ENCODE results near the gene ASB1.

Gene ASB1

DNA sequence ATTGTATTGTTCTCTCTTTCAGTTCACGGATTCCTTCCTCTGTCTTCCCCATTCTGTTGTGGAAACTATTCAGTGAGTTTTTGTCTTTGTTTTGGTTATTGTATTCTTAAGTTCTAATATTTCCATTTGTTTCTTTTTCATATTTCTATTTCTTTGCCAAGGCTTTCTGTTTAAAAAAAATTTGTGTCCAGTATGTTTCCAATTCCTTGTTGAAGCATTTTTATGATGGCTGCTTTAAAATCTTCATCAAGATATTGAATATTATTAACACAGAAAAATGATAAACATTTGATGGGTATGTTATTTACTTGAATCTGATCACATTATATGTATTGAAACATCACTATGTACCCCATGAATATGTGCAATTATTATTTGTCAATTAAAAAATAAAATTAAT, 42.4 kb downstream of the ASB1 start:
- H3K4me1 Mint-ChIP-seq: peaks cover 8% of the 10 kb centered on the region
- no peak for DNase-seq
- no peak overlapping the region for H3K27ac Mint-ChIP-seq
- H3K9me3 Mint-ChIP-seq: peaks cover 33% of the 10 kb centered on the region
- CTCF ChIA-PET: no interaction called here
- peaks cover 15% of the 10 kb centered on the region for H3K36me3 Mint-ChIP-seq
- H3K27me3 Mint-ChIP-seq: peaks cover 25% of the 10 kb centered on the region
- no peak overlapping the region for H3K4me3 Mint-ChIP-seq

DNA sequence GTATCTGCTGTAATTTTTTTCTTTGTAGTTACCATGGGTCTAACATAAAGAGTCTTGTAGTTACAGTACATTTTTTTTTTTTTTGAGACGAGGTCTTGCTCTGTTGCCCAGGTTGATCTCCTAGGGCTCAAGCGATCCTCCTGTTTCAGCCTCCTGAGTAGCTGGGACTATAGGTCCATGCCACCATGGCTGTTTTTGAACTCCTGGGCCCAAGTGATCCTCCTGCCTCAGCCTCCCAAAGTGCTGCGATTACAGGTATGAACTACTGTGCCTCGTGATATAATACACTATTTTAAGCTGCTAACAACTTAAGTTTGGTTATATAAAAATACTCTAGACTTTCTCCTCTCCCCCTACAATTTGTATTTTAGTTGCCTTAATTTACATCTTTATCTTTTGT, 46.3 kb downstream of the ASB1 start:
- peaks cover 8% of the 10 kb centered on the region for H3K4me1 Mint-ChIP-seq
- no peak overlapping the region for H3K27ac Mint-ChIP-seq
- no peak for DNase-seq
- peaks cover 15% of the 10 kb centered on the region for H3K36me3 Mint-ChIP-seq
- CTCF ChIA-PET: interaction anchor here (0.6 to 1.4 kb wide), 2 partner anchors 103 to 563 kb away, joined by 3 to 4 read pairs; no protein-coding TSS in a partner anchor
- H3K9me3 Mint-ChIP-seq: peaks cover 36% of the 10 kb centered on the region
- no peak overlapping the region for H3K4me3 Mint-ChIP-seq
- peaks cover 33% of the 10 kb centered on the region for H3K27me3 Mint-ChIP-seq

DNA sequence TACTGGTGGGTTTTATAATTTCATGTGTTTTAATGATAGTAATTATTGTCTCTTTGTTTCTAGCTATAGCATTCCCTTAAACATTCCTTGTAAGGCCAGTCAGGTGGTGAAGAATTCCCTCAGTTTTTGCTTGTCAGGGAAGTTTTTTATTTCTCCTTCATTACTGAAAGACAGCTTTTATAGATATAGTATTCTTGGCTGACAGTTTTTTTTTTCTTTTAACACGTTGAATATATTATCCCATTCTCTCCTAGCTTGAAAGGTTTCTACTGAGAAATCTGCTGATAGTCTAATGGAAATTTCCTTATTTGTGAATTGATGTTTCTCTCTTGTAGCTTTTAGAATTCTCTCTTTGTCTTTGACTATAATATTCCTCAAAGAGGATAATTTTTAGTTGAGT, 46.8 kb downstream of the ASB1 start:
- H3K27me3 Mint-ChIP-seq: peaks cover 28% of the 10 kb centered on the region
- H3K27ac Mint-ChIP-seq: no peak overlapping the region
- no peak for DNase-seq
- peaks cover 15% of the 10 kb centered on the region for H3K36me3 Mint-ChIP-seq
- H3K9me3 Mint-ChIP-seq: peaks cover 36% of the 10 kb centered on the region
- H3K4me3 Mint-ChIP-seq: no peak overlapping the region
- H3K4me1 Mint-ChIP-seq: peaks cover 8% of the 10 kb centered on the region
- CTCF ChIA-PET: interaction anchor here (0.6 to 1.4 kb wide), 3 partner anchors 13 to 563 kb away, joined by 3 to 4 read pairs (median 4); no protein-coding TSS in a partner anchor

DNA sequence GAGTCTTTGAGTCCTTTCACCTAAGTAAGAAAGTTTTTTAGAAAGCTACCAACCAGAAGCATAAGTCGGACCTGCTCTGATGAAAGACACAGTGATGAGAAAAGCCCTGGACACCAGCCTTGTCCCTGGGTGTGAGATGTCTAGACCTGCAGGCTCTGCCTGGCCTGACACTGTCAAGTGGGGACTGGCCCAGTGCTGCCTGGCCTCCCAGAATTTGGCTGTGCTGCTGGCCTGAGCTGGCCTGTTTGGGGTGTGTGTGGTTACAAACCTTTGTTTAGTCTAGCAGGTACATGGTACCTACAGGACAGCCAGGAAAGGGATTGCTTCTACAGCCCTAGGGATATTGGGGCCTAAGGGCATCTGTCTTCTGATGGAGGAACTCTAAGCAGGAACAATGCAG, 48.3 kb downstream of the ASB1 start:
- Mint-ChIP-seq H3K4me3 (no peak overlapping the region), H3K27ac (no peak overlapping the region), H3K36me3 (peaks cover 15% of the 10 kb centered on the region), H3K27me3 (peaks cover 19% of the 10 kb centered on the region), H3K9me3 (peaks cover 31% of the 10 kb centered on the region), H3K4me1 (peaks cover 8% of the 10 kb centered on the region)
- CTCF ChIA-PET: no interaction called here
- DNase-seq: no peak

DNA sequence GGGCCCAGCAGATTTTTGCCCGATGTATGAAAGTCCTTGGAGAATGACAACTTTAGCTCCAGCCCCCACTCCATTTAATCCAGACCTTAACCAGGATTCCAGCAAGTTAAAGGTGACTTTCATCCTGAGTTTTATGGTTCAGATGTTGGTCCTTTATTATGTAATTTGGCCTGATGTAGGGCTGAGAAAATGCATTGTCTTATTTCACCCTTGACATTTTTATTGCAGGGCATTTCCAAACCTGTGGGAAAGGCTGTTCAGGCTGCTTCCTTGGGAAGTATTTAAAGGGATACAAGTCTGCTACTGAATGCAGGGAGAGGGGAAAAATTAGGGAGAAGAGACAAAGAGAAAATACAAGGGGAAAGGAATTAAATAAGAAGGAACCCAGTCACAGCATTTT, 48.8 kb downstream of the ASB1 start:
- no peak overlapping the region for H3K4me3 Mint-ChIP-seq
- H3K27ac Mint-ChIP-seq: no peak overlapping the region
- DNase-seq: no peak
- H3K27me3 Mint-ChIP-seq: peaks cover 17% of the 10 kb centered on the region
- H3K36me3 Mint-ChIP-seq: peaks cover 12% of the 10 kb centered on the region
- CTCF ChIA-PET: no interaction called here
- H3K9me3 Mint-ChIP-seq: peaks cover 32% of the 10 kb centered on the region
- peaks cover 8% of the 10 kb centered on the region for H3K4me1 Mint-ChIP-seq

DNA sequence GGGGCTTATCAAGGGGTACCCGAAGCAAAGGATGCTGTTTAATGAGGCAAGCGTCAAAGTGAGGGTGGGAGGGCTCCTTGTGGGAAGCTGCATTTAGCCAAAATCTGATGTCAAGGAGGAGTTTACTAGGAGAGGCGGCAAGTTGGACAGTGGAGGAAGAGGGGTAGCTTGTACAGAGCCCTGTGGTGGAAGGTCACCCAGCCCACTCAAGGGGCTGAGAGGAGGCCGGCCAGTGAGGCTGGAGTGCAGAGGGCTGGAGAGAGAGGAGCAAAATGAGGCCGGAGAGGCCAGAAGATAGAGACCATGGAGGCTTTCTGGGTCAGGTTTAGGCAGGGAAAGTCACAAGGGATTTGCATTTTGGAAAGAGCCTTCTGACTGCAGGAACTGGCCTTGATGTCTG, 49.5 kb downstream of the ASB1 start:
- no peak overlapping the region for H3K4me3 Mint-ChIP-seq
- CTCF ChIA-PET: no interaction called here
- H3K36me3 Mint-ChIP-seq: peaks cover 12% of the 10 kb centered on the region
- peaks cover 34% of the 10 kb centered on the region for H3K9me3 Mint-ChIP-seq
- H3K4me1 Mint-ChIP-seq: peaks cover 8% of the 10 kb centered on the region
- peaks cover 16% of the 10 kb centered on the region for H3K27me3 Mint-ChIP-seq
- no peak overlapping the region for H3K27ac Mint-ChIP-seq
- no peak for DNase-seq

DNA sequence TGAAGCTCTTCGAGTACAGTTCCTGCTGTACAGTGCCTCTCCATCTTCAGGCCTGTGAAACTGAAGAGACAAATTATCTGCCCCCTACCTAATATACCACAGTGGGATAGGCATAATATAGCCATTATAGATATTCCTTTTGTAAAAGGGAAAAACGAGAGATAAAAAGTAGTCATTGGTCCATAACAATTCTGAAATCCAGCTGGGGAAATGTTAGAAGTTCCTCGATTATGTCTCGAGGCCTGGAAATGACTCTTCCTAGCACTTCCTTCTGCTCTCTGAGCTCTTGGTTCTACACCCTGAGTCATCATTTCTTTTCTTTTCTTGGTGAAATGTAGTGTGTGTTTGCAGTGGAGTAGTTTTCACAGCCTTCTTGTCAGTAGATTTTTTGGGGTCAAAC, 51.5 kb downstream of the ASB1 start:
- peaks cover 21% of the 10 kb centered on the region for H3K9me3 Mint-ChIP-seq
- peaks cover 4% of the 10 kb centered on the region for H3K36me3 Mint-ChIP-seq
- peaks cover 9% of the 10 kb centered on the region for H3K27me3 Mint-ChIP-seq
- CTCF ChIA-PET: interaction anchor here (0.8 kb wide), 1 partner anchor 108 kb away, joined by 3 read pairs; no protein-coding TSS in a partner anchor
- no peak for DNase-seq
- H3K4me1 Mint-ChIP-seq: peaks cover 1% of the 10 kb centered on the region
- no peak overlapping the region for H3K4me3 Mint-ChIP-seq
- H3K27ac Mint-ChIP-seq: no peak overlapping the region

DNA sequence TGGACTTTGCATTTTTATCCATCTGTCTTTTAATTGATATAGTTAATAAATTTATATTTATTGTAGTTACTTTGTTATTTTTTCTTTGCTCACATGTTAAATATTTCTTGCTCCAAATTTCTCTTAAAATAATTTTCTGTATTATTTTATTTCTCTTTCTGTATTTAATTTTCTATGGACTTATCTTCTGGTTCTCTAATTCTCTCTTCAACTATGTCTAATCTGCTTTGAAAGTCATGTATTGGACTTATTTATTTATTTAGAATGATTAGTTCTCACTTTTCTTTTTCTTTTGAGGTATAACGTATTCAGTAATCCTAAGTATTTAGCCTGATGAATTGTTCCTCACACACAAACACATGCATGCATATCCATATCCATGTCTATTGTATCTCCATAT, 53.1 kb downstream of the ASB1 start:
- no peak for DNase-seq
- CTCF ChIA-PET: no interaction called here
- Mint-ChIP-seq H3K9me3 (peaks cover 9% of the 10 kb centered on the region), H3K4me1 (no peaks in the 10 kb centered on the region), H3K27ac (no peak overlapping the region), H3K4me3 (no peak overlapping the region), H3K27me3 (peaks cover 9% of the 10 kb centered on the region), H3K36me3 (no peaks in the 10 kb centered on the region)

DNA sequence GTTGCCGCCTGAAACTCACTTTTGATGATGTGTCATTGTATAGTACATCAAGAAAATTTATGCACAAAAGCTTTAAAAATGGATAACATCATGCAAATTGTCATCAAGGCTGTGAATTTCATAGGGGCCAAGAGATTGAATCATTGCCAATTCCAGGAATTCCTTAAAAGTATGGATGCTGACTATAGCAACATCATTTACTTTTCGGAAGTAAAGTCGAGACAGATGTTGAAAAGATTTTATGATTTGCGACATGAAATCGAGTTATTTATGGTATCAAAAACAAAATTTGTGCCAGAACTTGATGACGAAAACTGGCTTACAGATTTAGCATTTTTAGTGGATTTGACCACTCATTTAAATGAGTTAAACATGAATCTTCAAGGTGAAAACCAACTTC, 56.3 kb downstream of the ASB1 start:
- CTCF ChIA-PET: no interaction called here
- no peak overlapping the region for H3K4me3 Mint-ChIP-seq
- H3K27ac Mint-ChIP-seq: no peak overlapping the region
- no peak for DNase-seq
- H3K27me3 Mint-ChIP-seq: no peaks in the 10 kb centered on the region
- H3K36me3 Mint-ChIP-seq: no peaks in the 10 kb centered on the region
- H3K9me3 Mint-ChIP-seq: peaks cover 9% of the 10 kb centered on the region
- no peaks in the 10 kb centered on the region for H3K4me1 Mint-ChIP-seq

DNA sequence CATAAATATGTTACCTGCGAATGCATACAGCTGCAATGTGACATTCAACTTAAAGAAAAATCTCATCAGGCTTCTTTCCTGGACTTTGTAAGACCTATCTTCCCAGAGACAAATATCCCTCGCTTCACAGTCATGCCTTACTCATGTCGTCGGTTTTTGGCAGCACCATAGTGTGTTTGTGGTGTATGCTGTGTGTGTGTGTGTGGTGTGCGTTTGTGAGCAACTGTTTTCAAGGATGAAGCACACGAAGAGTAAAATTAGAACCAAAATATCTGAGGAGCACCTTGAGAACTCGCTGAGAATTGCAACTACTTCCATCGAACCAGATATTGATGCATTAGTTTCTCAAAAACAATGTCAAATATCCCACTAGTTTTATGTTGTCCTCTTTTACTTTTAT, 56.9 kb downstream of the ASB1 start:
- Mint-ChIP-seq H3K4me3 (no peak overlapping the region), H3K27ac (no peak overlapping the region), H3K4me1 (no peaks in the 10 kb centered on the region), H3K27me3 (no peaks in the 10 kb centered on the region), H3K36me3 (no peaks in the 10 kb centered on the region), H3K9me3 (peaks cover 9% of the 10 kb centered on the region)
- DNase-seq: no peak
- CTCF ChIA-PET: no interaction called here

DNA sequence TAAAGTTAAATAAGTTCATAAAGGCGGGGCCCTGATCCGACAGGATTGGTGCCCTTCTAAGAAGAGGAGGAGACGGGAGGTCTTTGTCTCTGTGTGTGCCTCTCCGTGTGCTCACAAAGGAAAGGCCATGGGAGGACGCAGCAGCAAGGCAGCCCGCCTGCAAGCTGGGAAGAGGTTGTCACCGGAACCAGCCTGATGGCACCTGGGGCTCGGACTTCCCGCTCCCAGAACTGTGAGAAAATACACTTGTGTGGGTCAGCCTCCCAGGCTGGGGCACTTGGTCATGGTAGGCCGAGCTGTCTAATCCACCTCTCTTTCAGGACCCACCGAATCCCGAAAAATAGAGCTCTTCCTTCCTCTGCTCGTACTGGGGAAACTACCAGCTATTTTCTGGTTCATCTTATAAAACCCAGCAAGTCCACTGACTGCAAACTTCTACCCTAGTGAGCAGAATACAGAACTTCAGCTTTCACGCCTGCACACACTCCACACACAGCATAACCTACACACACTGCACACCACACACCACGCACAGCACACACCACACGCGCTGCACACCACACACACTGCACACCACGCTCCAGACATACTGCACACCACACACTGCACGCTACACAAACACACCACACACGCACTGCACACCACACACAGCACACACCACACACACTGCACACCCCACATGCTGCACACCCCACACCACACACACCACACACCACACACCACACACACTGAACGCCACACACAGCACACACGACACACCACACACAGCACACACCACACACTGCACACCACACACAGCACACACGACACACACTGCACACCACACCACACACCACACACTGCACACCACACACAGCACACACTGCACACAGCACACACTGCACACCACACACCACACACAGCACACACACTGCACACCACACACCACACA, 58.1 kb downstream of the ASB1 start:
- H3K9me3 Mint-ChIP-seq: peaks cover 9% of the 10 kb centered on the region
- H3K4me1 Mint-ChIP-seq: no peaks in the 10 kb centered on the region
- no peak for DNase-seq
- no peaks in the 10 kb centered on the region for H3K27me3 Mint-ChIP-seq
- no peaks in the 10 kb centered on the region for H3K36me3 Mint-ChIP-seq
- H3K4me3 Mint-ChIP-seq: no peak overlapping the region
- CTCF ChIA-PET: no interaction called here
- no peak overlapping the region for H3K27ac Mint-ChIP-seq

DNA sequence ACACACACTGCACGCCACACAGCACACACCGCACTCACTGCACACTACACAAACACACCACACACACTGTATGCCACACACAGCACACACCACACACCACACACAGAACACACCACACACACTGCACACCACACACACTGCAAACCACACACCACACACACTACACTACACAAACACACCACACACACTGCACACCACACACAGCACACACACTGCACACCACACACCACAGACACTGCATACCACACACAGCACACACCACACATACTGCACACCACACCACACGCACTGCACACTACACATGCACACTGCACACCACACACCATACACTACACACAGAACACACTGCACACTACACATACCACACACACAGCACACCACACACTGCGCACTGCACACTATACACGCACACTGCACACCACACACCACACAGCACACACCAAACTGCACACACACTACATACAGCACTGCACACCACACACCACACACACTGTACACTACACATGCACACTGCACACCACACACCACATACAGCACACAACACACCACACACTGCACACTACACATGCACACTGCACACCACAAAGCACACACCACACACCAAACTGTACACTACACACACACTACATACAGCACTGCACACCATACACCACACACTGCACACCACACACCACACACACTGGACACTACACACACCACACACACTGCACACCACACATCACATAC, 59.6 kb downstream of the ASB1 start:
- no peak for DNase-seq
- H3K36me3 Mint-ChIP-seq: no peaks in the 10 kb centered on the region
- CTCF ChIA-PET: no interaction called here
- no peaks in the 10 kb centered on the region for H3K4me1 Mint-ChIP-seq
- no peak overlapping the region for H3K4me3 Mint-ChIP-seq
- H3K27me3 Mint-ChIP-seq: peaks cover 6% of the 10 kb centered on the region
- H3K9me3 Mint-ChIP-seq: no peaks in the 10 kb centered on the region
- no peak overlapping the region for H3K27ac Mint-ChIP-seq

DNA sequence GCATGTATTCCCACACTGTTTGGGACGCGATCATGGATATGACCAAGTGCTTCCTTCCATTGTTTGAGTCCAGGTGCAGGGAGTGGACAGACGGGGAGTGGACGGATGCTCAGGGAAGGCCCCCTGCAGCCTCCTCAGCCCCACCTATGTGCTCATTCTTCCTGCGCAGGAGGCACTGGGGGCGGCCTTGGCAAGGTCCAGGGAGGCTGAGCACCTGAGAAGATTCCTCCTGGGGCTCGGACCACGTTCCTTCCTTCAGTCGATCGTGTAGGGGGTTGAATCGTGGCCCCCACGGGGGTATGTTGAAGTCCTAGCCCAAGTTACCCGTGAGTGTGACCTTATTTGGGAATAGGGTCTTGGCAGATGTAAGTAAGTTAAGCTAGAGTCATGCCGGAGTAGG, 60.4 kb downstream of the ASB1 start:
- Mint-ChIP-seq H3K27me3 (peaks cover 6% of the 10 kb centered on the region), H3K9me3 (no peaks in the 10 kb centered on the region), H3K36me3 (no peaks in the 10 kb centered on the region), H3K4me3 (no peak overlapping the region), H3K4me1 (peaks cover 4% of the 10 kb centered on the region), H3K27ac (no peak overlapping the region)
- no peak for DNase-seq
- CTCF ChIA-PET: no interaction called here

DNA sequence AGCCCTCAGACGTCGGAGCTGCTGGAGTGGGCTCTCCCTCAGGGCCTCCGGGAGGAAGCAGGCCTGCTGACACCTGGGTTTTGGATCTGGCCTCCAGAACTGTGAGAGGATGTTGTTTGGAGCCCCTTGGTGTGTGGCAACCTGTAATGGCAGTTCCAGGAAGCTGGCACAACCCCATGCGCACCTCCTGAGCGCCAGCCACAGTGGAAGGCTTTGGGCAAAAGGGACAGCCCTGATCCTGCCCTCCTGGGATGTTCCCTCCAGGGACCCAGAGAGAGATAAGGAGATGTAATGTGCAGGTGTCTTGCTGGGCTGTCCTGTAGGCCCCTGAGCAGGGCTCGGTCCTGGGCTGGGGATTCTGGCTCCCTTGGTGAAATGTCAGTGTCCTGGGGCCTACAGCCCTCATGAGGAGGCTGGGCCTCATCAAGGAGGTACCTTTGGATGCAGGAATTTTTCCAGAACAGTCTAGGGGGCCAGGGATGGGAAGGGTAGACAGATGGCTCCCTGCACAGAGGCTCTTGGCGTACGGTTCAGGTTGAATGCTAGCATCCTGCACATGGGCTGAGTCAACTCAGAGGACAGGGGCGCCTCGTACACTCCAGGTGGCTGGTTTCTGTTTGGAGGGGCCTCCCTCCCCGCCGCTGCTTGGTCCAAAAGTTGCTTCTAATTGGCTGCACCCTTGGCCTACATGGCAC, 61.1 kb downstream of the ASB1 start:
- no peak for DNase-seq
- Mint-ChIP-seq H3K27me3 (peaks cover 6% of the 10 kb centered on the region), H3K36me3 (no peaks in the 10 kb centered on the region), H3K9me3 (no peaks in the 10 kb centered on the region), H3K27ac (no peak overlapping the region), H3K4me1 (peaks cover 11% of the 10 kb centered on the region), H3K4me3 (no peak overlapping the region)
- CTCF ChIA-PET: no interaction called here

Measured in activated naive CD4-positive, alpha-beta T cell treated with anti-CD3 and anti-CD28 coated beads, Interleukin-2, amount 10 ng/mL, durations not matched to agents 7 days and 5 days (primary cell).